Measurements from ENCODE around the gene MYBPC3.

The MYBPC3 gene

GRCh38 chr11:47302853-47303252 lies 49.6 kb downstream of the MYBPC3 start:
- H3K27ac ChIP-seq: no peak overlapping the region
- H3K4me3 ChIP-seq: no peak overlapping the region
- no peak for TF ChIP-seq CTCF (IDR thresholded peaks at IDR 0.05)
- no peak for DNase-seq (ENCODE audit: low spot score)

- Histone ChIP-seq H3K27ac (no peak overlapping the region), H3K4me3 (no peak overlapping the region)
- no peak for TF ChIP-seq CTCF (IDR thresholded peaks at IDR 0.05)
- no peak for DNase-seq (ENCODE audit: low spot score)
These were observed 53.4 kb downstream of the MYBPC3 start for GRCh38 chr11:47299078-47299477.

GRCh38 chr11:47296045-47296444 lies 56.5 kb downstream of the MYBPC3 start:
- Histone ChIP-seq H3K4me3 (no peak overlapping the region), H3K27ac (no peak overlapping the region)
- TF ChIP-seq CTCF (IDR thresholded peaks at IDR 0.05): no peak
- no peak for DNase-seq (ENCODE audit: low spot score)

GRCh38 chr11:47295385-47295784 lies 57.1 kb downstream of the MYBPC3 start:
- no peak overlapping the region for H3K4me3 ChIP-seq
- no peak overlapping the region for H3K27ac ChIP-seq
- TF ChIP-seq CTCF (IDR thresholded peaks at IDR 0.05): no peak
- DNase-seq (ENCODE audit: low spot score): no peak

- TF ChIP-seq CTCF (IDR thresholded peaks at IDR 0.05): no peak
- no peak for DNase-seq (ENCODE audit: low spot score)
- no peak overlapping the region for H3K27ac ChIP-seq
- H3K4me3 ChIP-seq: no peak overlapping the region
These were observed 62.6 kb downstream of the MYBPC3 start for GRCh38 chr11:47289856-47290255.

GRCh38 chr11:47288066-47288465 lies 64.4 kb downstream of the MYBPC3 start:
- no peak overlapping the region for H3K27ac ChIP-seq
- no peak for DNase-seq (ENCODE audit: low spot score)
- H3K4me3 ChIP-seq: no peak overlapping the region

More at GRCh38 chr11:47288066-47288465, 64.4 kb downstream of the MYBPC3 start:
- no peak for TF ChIP-seq CTCF (IDR thresholded peaks at IDR 0.05)
